Panc1 (cell line): Measurements from ENCODE around the gene SFSWAP. TPM values are rescaled to one million over a fixed set of nuclear protein-coding genes. Genes with fewer than 3 reads are reported as not detected.

Source experiments
- ATAC-seq: fragments of 200-7000 bp; cut with Tn5 transposase; 2 replicates; pipeline ENCODE4 v1.9.1; 2020; ENCODE audit warnings: mild to moderate bottlenecking, moderate library complexity
- BruUV-seq: library from RNA; stranded (reverse); fragments of 400-500 nt; replicated peaks from 2 replicates; lab custom pipeline; 2021; lab: Mats Ljungman, UMichigan
- CTCF ChIA-PET: fragments of 300-600 bp; sonication (Branson Sonifier 250); formaldehyde crosslinking; loops from one replicate; lab custom pipeline; 2022; ENCODE audit warnings: antibody characterized with exemption; lab: Charles Lee
- POLR2A ChIA-PET: fragments of 300-600 bp; sonication (Branson Sonifier 250); formaldehyde crosslinking; loops from one replicate; lab custom pipeline; 2022; ENCODE audit warnings: antibody characterized with exemption; lab: Charles Lee
- DNase-seq: peaks from one replicate; pipeline ENCODE4 v3.0.0-alpha.2; 2010; ENCODE audit warnings: low read depth, low spot score
- H3K27ac ChIP-seq: 2 replicates; pipeline ENCODE4 v1.5.1; 2011; ENCODE audit warnings: mild to moderate bottlenecking, low read length, inconsistent platforms
- H3K27me3 ChIP-seq: fragments of 200-500 bp; sonication (Bioruptor generic); 2 replicates; pipeline ENCODE4 v1.6.0; 2014; ENCODE audit warnings: low read length, inconsistent platforms; ENCODE audit not compliant: control insufficient read depth, insufficient read depth
- H3K36me3 ChIP-seq: fragments of 200-500 bp; sonication (Bioruptor generic); 2 replicates; pipeline ENCODE4 v1.5.1; 2014; ENCODE audit warnings: inconsistent platforms, mild to moderate bottlenecking, low read length, moderate library complexity; ENCODE audit not compliant: control insufficient read depth, insufficient read depth
- H3K4me1 ChIP-seq: 2 replicates; pipeline ENCODE4 v1.5.1; 2011; ENCODE audit warnings: inconsistent platforms, mild to moderate bottlenecking, low read length, moderate library complexity; ENCODE audit not compliant: control insufficient read depth, insufficient read depth
- H3K4me3 ChIP-seq, 2 experiments: 2 replicates each; pipeline ENCODE4 v1.5.1; 2011 to 2012; ENCODE audit warnings: low read depth in 2 of 2, low read length in 2 of 2, mild to moderate bottlenecking in 2 of 2, inconsistent platforms in 1 of 2, moderate library complexity in 1 of 2
- H3K9me3 ChIP-seq: fragments of 200-500 bp; sonication (Bioruptor generic); 2 replicates; pipeline ENCODE4 v1.5.1; 2014; ENCODE audit warnings: low read depth, mild to moderate bottlenecking, inconsistent platforms, low read length, moderate library complexity; ENCODE audit not compliant: control insufficient read depth, insufficient read depth
- CTCF ChIP-seq: fragments of 450-650 bp; IDR thresholded peaks from 2 replicates; pipeline ENCODE4 v1.5.1; 2017; ENCODE audit warnings: mild to moderate bottlenecking
- POLR2AphosphoS5 ChIP-seq: IDR thresholded peaks from 2 replicates; pipeline ENCODE4 v1.6.1; 2012; ENCODE audit warnings: mild to moderate bottlenecking, low read depth, low read length, moderate library complexity
- REST ChIP-seq, 2 experiments: IDR thresholded peaks; 2 replicates each; pipeline ENCODE4 v1.6.1; 2011 to 2012; ENCODE audit warnings: low read depth in 2 of 2, control low read depth in 1 of 2, low read length in 1 of 2, mild to moderate bottlenecking in 1 of 2, moderate library complexity in 1 of 2; ENCODE audit not compliant: insufficient read depth in 1 of 2
- SIN3A ChIP-seq: IDR thresholded peaks from 2 replicates; pipeline ENCODE4 v1.6.1; 2012; ENCODE audit warnings: low read depth, mild to moderate bottlenecking, low read length, moderate library complexity, borderline replicate concordance; ENCODE audit not compliant: insufficient read depth
- TCF7L2 ChIP-seq: IDR thresholded peaks from 2 replicates; pipeline ENCODE4 v1.6.1; 2011; ENCODE audit warnings: mild to moderate bottlenecking, low read depth, low read length, inconsistent platforms
- in situ Hi-C: cut with HindIII; loops from 2 replicates; pipeline ENCODE4 v1.10.0; 2016; ENCODE audit warnings: low sequenced_read_pairs, low pct_unique_long_range_greater_than_20kb
- intact Hi-C: fragments of 100-400 bp; cut with micrococcal nuclease; formaldehyde crosslinking; loops from one replicate; pipeline ENCODE4 v1.10.0; 2022; ENCODE audit not compliant: unreplicated experiment
- total RNA-seq: library from RNA; stranded (reverse); gene quantifications from one replicate; pipeline ENCODE4 v1.2.1, GENCODE V29; 2021; ENCODE audit not compliant: unreplicated experiment

SFSWAP gene
- total RNA-seq, 1 experiment from 2014 or later = 41.6 TPM

GRCh38 chr12:131714759-131715158 lies 3.9 kb downstream of the SFSWAP start:
- no TSS peak for BruUV-seq
- Histone ChIP-seq H3K27me3 (no peaks in the 10 kb centered on the region), H3K36me3 (peaks cover 52% of the 10 kb centered on the region), H3K4me3 (no peak overlapping the region), H3K4me1 (peaks cover 14% of the 10 kb centered on the region), H3K9me3 (no peaks in the 10 kb centered on the region), H3K27ac (no peak overlapping the region)
- ChIA-PET POLR2A (no interaction called here), CTCF (no interaction called here)
- in situ Hi-C loops = no loop called here
- ATAC-seq (no peak), DNase-seq (no peak)
- no peak for TF ChIP-seq POLR2AphosphoS5
- TF ChIP-seq REST (IDR thresholded peaks at IDR 0.05; ENCODE audit: insufficient read depth in 1 of 2, low read depth in 2 of 2, low read length in 1 of 2) = no peak
- TF ChIP-seq CTCF = no peak
- TF ChIP-seq TCF7L2 = no peak
- intact Hi-C loops = no loop called here

- CTCF ChIA-PET = no interaction called here
- peaks cover 64% of the 10 kb centered on the region for H3K36me3 ChIP-seq
- no peak overlapping the region for H3K4me3 ChIP-seq
- POLR2A ChIA-PET = no interaction called here
- no TSS peak for BruUV-seq
- no peak for ATAC-seq
- intact Hi-C loops = no loop called here
- DNase-seq = no peak
- in situ Hi-C loops = no loop called here
- H3K27me3 ChIP-seq = no peaks in the 10 kb centered on the region
- TF ChIP-seq REST (IDR thresholded peaks at IDR 0.05; ENCODE audit: insufficient read depth in 1 of 2, low read depth in 2 of 2, low read length in 1 of 2) = no peak
- no peak for TF ChIP-seq POLR2AphosphoS5
- TF ChIP-seq CTCF = no peak
- TF ChIP-seq TCF7L2 = no peak
- no peak for TF ChIP-seq SIN3A
- H3K4me1 ChIP-seq = peaks cover 10% of the 10 kb centered on the region
- no peaks in the 10 kb centered on the region for H3K9me3 ChIP-seq
- no peak overlapping the region for H3K27ac ChIP-seq
Measured at GRCh38 chr12:131716282-131716681, 5.4 kb downstream of the SFSWAP start.
